GM04503 (cell line): ENCODE results near the gene NACAD.
A peak's percentile ranks its signal among the peaks of the same experiment; 100 is the strongest.
"Not testable (repeated sequence)": the region's sequence is repeated elsewhere in the genome, so short reads cannot be mapped to it uniquely, and the experiment has no call there.

Experiments used
- DNase-seq: peaks from one replicate; pipeline ENCODE4 v3.0.0-alpha.2; 2012; ENCODE audit warnings: low read depth

The NACAD gene

DNA sequence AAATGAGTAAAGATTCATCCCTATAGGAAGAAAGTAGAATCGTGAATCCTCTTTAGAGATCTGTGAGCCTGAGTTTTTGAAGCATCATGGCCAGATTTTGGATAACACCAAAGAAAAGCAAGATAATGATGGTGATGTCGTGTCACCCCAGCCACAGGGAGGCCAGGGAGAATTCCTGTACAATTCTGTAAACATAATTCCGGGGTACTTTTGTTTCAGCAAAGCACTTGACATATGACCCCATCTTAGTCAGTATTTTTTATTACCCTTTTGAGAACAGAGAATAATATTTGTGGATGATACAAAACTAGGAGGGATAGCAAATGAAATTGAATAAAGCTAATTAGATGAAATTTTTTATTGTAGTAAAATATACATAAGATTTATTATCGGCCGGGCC is 33.8 kb downstream of the NACAD start:
- DNase-seq: no peak

DNA sequence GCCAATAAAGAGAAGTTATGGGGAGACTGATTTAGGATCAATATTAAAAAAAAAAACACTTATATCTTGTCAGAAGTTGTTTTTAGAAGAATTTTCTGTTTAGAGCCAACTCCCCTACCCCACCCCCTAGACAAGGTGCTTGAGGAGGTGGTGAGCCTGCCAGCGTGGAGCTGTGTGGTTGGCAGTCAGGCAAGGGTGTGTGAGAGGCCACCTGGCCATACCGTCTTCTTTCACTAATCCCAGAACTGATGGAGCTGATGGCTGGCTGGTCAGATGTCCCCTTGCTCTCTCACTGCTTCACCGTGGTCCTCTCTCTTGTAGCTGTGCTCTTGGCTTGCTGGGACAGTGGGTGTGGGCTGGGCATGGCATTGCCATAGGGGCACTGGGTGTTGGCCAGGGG is 34.3 kb downstream of the NACAD start:
- no peak for DNase-seq

DNA sequence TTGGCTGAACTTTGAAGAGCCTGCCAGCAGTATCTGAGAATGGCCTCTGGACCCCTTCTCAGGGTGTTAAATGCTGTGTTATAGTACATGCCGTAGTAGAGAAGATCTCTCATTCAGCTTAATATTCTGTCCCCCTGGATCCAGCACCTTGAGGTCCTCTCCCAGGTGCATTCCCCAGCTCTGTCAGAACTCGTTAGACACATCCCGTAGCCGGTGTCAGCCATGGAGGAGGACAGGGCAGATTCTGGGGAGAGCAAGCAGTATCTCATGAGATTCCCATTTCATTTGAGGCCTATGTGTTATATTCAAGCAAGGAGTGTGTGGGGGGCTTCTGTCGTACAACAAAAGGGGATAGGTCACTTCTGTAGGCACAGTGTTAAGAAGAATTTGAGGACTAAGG is 34.8 kb downstream of the NACAD start:
- DNase-seq: no peak

DNA sequence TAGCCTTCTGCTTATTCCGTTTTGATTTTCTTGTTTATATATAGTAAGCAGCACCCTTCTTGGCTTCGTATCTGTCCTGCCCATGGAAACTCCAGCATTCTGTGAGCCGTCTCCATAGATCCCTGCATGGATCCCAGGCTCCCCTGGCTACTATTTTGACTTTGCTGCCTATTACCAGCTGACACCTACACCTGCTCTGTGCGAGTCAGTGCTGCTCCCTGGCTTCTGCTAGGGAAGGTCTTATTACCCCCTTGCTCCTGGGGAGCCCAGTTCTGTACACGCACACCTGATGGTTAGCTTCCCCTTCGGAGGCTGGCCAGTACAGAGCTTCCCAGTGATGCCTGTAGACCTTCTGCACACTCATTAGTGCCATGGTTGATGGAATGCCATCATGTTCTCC is 35.4 kb downstream of the NACAD start:
- no peak for DNase-seq

DNA sequence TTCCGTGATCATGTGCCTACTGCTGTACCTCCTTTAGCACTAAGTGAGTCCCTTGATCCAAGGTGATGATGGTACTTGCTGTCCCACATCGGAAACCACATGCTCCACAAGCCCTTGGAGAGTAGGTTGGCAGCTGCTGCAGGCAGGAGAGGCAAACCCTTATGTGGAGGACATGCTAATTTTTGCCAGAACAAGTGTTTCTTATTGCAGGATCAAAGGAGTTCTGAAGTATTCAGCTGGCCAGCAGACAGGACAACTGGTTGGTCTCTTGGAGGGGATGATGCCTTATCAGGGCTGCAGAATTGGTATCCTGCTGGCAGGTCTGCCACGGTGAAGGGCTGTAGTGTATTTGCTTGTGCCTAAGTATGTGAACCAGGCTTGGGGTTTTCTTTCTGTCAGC is 36.8 kb downstream of the NACAD start:
- no peak for DNase-seq

DNA sequence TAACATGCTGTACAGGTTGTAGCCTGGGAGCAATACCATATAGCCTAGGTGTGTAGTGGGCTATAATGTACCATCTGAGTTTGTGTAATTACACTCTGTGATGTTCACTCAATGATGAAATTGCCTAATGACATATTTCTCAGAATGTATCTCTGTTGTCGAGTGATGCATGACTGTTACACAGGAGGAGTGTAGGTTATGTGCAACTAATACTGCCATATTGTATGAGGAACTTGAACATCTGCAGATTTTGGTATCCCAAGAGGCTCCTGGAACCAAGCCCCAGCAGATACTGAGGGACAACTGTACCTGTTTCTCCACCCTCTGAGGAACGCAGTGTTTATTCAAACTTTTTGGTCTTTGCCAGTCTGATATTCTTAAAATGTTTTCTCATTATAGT is 38.6 kb downstream of the NACAD start:
- DNase-seq: no peak

DNA sequence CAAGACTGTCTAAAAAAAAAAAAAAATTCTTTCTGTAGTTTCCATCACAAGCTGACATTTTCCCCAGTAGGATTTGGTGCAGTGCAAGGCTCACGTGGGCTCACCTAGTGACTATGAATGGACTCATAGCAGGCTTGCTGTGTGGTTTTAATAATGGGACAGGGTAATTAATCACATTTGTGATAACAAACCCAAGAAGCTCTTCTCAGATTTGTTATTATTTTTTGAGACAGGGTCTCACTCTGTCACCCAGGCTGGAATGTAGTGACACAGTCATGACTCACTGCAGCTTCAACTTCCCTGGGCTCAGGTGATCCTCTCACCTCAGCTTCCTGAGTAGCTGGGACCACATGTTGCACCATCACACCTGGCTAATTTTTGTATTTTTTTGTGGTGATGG is 40.0 kb downstream of the NACAD start:
- no peak for DNase-seq

DNA sequence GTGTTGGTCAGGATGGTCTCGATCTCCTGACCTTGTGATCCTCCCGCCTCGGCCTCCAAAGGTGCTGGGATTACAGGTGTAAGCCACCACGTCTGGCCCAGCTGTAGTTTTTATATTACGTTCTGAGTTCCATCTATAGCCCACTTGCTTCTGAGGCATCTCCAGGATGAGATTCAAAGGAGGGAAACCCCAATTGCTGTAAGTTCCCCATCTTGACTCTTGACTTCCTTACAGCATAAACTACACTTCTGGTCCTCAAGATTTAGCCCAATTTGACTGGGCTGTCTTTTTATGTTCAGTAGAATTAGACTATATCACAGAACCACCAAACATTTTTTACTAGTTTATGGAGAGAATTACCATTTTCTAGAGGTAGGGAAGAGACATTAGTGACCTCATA is 44.4 kb downstream of the NACAD start:
- DNase-seq: no peak

DNA sequence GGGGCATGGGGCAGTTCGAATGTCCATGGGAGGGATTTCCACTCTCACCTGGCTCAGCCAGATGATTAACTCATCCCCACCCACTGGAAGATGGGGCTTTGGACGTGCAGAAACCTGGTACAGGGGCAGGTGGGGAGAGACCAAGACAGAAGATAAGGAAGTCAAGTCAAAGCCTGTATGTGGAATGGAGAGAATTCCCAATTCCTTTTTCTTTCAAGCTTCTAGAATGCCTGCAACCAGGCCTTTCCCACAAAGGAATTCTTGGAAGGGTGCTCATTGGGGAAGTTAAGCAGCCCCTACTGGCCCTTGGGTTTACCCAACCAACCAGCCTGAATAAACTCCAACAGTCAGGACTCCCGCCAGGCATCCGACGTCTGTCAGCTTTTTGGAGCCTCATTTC is 49.7 kb downstream of the NACAD start:
- DNase-seq: no peak

DNA sequence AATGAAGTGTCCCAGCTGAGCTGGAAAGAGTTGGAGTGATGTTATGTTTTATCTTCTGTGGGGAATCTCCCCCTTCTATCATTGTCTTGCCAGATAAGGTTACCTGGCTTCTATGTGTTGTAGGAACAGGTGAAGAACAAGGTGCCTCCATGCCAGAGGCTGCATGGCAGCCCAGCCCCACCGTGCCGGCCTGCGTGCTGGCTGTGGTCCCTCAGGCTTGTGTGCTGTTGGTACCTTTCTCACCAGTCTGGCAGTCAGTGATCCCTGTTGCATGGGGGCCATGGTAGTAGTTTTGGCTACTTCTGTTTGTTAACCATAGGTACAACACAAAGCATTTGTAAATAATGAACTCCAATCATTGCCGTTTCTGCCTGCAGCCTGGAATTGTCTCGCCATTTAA is 50.9 kb downstream of the NACAD start:
- DNase-seq: no peak

DNA sequence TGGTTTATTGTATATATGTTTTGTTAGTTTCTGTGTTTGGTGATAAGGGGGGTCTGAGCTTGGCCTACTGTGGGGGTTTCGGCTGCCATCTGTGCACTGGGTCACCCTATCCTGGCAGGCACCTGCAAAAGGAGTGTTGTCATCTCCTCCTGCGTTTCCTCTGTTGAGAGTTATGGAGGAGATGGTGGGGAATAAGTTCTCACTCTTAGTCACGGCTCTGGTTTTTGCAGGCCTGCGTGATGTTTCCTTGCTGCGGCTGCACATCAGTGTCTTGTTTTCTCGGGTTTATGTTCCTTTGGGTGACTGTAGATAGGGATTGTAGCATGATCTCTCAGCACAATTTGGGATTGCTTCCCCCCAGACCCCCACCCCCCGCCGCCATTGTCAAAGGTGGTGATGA is 52.0 kb downstream of the NACAD start:
- DNase-seq: no peak

DNA sequence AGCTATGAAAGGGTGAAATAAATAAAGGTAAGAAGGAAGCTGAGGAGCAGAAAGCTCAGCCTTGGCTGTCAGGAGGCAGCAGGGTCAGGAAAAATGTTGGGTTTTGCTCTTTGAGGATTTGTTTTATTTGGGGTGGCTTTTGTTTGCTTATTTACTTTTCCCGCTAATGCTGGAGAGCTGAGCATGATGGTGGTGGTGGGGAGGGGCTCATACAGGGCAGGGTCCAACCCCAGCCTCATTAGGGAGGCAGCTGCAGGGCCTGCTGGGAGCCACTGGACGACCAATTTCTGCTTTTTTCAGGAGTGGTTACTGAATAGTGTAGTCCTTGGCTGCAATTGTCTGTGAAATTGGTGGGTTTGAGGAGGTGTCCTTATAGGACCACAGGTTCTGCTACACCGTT is 52.5 kb downstream of the NACAD start:
- no peak for DNase-seq

DNA sequence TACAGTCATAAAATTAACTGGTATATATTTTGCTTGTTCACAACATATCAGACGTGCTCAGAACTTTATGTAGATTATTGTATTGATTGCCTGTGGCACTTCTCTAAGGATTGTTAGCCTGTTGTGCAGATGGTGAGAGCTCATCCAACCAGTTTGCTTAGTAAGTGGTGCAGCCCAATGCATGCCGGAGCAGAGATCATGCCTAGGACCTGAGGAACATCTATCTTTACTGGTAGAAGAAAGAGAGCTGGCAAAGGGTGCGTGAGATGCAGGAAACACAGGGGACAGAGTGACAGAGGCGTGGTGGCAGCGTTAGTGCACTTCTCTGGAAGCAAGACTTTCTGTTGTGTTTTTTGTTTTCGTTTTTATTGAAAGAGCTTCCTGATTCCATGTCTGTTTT is 52.9 kb downstream of the NACAD start:
- no peak for DNase-seq

DNA sequence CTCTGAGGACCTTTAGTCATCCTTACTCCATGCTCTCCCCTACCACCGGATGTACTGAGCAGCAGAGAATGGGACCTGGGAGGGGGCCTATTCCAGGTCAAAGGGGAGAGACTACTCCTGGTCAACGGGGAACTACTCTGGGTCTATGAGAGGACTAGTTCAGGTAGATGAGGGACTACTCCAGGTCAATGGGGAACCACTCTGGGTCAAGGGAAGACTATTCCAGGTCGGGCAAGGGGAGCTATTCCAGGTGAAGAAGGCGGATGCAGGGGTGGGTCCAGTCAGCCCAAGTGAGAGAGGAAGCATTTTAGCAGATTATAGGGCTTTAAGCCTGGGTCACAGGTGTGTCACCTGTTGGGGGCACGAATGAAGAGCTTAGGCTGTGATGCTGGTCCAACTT is 53.4 kb downstream of the NACAD start:
- DNase-seq: no peak

DNA sequence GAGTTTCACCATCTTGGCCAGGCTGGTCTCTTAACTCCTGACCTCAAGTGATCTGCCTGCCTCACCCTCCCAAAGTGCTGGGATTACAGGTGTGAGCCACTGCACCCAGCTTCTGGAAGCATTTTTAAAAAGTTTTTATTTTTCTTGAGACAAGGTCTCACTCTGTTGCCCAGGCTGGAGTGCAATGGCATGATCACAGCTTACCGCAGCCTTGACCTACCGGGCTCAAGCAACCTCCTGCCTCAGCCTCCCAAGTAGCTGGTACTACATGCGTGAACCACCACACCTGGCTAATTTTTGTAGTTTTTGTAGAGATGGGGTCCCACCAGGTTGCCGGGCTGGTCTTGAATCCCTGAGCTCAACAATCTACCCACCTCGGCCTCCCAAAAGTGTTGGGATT is 54.1 kb downstream of the NACAD start:
- not testable (repeated sequence) for DNase-seq

DNA sequence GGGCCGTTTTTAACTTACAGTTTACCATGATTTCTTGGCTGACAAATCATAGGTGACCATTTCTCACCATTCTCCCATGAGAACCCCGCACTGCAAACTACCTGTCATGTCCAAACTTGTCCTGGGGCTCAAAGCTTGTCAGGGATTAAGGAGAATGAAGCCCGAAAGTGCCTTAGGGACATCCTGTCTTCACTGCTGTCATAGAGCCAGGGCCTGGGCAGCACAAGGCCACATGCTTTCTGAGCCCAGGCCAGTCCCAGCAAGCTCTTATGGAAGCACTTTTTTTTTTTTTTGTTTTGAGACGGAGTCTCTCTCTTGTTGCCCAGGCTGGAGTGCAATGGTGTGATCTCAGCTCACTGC is 54.9 kb downstream of the NACAD start:
- no peak for DNase-seq

DNA sequence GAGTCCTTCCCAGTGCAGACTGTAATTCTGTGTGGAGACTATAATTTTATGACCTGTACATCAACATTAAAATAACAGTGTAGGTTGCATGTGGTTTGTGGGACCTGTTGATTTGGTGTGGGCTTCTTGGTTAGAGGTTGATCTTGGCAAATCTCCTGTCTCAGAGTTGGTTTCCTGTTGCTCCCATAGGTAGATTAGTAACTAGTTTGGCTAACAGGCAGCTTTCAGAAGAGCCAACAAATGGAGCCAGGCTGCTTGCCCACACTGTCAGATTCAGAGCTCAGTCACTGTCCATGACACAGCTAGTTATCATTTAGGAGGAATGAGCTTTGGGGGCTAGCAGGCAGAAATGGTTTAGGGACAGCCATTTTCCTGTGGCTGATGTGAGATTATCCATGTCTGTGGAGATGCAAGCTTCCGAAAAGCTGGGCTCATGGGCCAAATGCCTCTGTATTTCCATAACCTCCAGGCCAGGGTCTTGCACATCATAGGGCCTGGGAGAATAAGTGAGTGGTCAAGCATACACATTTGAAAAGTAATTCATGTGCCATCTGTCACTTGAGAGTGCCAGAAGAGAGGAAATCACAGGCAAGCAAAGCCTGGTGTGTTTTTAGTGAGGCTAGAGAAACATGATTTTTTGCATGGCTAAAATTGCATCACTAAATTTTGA is 55.4 kb downstream of the NACAD start:
- peak; percentile 25 for DNase-seq

DNA sequence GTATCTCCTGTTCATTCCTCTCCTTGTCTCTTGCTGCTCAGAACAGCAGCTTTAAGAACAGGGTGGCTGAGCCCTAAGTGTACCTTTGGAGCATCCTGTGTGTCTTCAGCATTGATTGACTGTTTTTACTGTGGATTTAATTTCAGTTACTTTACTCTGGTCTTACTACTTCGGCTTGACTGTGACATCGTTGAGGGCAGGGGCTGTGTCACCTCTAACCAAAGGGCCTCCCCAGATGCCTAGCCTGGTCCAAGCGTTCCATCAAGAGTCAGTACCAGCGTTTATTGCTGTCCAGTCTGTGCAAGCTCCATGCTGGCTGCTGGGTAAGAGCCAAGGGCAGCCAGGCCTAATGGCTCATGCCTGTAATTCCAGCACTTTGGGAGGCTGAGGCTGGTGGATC is 56.3 kb downstream of the NACAD start:
- DNase-seq: no peak

DNA sequence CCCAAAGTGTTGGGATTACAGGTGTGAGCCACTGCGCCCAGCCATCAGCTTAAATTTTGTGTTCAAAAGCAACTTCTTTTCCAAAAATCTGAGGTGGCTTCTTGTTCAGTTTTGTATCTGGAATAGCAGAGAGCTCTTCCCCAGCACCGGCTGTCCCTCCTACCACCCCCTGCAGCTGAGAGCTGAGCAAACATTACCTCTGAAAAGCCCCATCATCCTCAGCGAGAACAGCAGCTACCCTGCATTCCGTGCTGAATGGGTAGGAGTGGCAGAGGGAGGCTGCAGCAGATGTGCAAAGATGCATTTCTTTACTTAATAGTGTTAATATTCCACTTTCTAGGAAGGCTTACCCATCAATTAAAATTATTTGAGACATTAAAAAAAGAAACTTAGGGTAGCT is 56.9 kb downstream of the NACAD start:
- DNase-seq: no peak
